Measurements from ENCODE around the gene ANO10.

Gene ANO10

GRCh38 chr3:43346978-43347749 is 274.6 kb downstream of the ANO10 start:
- Histone ChIP-seq H3K36me3 (ENCODE audit: insufficient read depth, low read length) (peaks cover 79% of the 10 kb centered on the region), H3K79me2 (ENCODE audit: insufficient read depth, low read length) (no peaks in the 10 kb centered on the region), H3K9me3 (ENCODE audit: low read length) (no peaks in the 10 kb centered on the region), H3F3A (ENCODE audit: insufficient read depth, low read length) (no peaks in the 10 kb centered on the region), H3K9ac (ENCODE audit: low read length) (no peak overlapping the region), H3K27ac (ENCODE audit: low read depth, low read length, poor library complexity, severe bottlenecking) (no peak overlapping the region), H3K4me3 (ENCODE audit: low read depth, low read length, poor library complexity, severe bottlenecking) (no peak overlapping the region), H4K20me1 (ENCODE audit: insufficient read depth, low read length) (no peaks in the 10 kb centered on the region), H3K4me1 (ENCODE audit: insufficient read depth, low read length, severe bottlenecking) (no peaks in the 10 kb centered on the region), H3K9me2 (ENCODE audit: low read depth, low read length) (no peaks in the 10 kb centered on the region), H3K27me3 (ENCODE audit: insufficient read depth, low read length) (no peaks in the 10 kb centered on the region), H2AFZ (ENCODE audit: low read length) (no peak overlapping the region), H3K4me2 (ENCODE audit: low read length) (no peak overlapping the region)
- no peak for TF ChIP-seq EZH2 (IDR thresholded peaks at IDR 0.05; ENCODE audit: borderline replicate concordance, low read length)
- TF ChIP-seq CTCF (IDR thresholded peaks at IDR 0.05; ENCODE audit: low read length) = no peak

- H3K9me2 ChIP-seq (ENCODE audit: low read depth, low read length) = no peaks in the 10 kb centered on the region
- no peaks in the 10 kb centered on the region for H3K9me3 ChIP-seq (ENCODE audit: low read length)
- TF ChIP-seq EZH2 (IDR thresholded peaks at IDR 0.05; ENCODE audit: borderline replicate concordance, low read length) (no peak), CTCF (IDR thresholded peaks at IDR 0.05; ENCODE audit: low read length) (no peak)
- no peak overlapping the region for H3K4me3 ChIP-seq (ENCODE audit: low read depth, low read length, poor library complexity, severe bottlenecking)
- no peaks in the 10 kb centered on the region for H3F3A ChIP-seq (ENCODE audit: insufficient read depth, low read length)
- peaks cover 86% of the 10 kb centered on the region for H3K36me3 ChIP-seq (ENCODE audit: insufficient read depth, low read length)
- no peaks in the 10 kb centered on the region for H3K79me2 ChIP-seq (ENCODE audit: insufficient read depth, low read length)
- H2AFZ ChIP-seq (ENCODE audit: low read length) = no peak overlapping the region
- no peak overlapping the region for H3K9ac ChIP-seq (ENCODE audit: low read length)
- no peaks in the 10 kb centered on the region for H4K20me1 ChIP-seq (ENCODE audit: insufficient read depth, low read length)
- no peaks in the 10 kb centered on the region for H3K4me1 ChIP-seq (ENCODE audit: insufficient read depth, low read length, severe bottlenecking)
- H3K27ac ChIP-seq (ENCODE audit: low read depth, low read length, poor library complexity, severe bottlenecking) = no peak overlapping the region
- no peak overlapping the region for H3K4me2 ChIP-seq (ENCODE audit: low read length)
- H3K27me3 ChIP-seq (ENCODE audit: insufficient read depth, low read length) = no peaks in the 10 kb centered on the region
These were observed 275.9 kb downstream of the ANO10 start for GRCh38 chr3:43345877-43346276.

DNA sequence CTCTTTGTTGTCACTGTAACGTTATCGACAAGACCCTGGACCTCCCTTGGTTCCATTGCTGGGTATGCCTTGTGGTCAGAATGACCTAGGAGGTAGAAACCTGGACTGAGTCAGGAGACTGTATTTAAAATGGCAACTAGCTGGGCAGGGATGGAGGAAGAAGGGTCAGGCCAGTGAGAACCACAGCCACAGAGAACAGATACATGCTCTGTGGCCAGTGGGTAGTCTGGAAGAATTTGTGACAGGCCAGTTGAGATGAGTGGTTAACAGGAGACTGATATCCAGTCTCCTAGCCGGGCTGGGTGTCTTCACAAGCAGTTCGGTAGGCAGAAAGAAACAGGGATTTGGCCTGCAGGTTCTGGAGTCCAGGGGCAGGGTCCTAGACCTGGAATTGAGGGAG is 276.6 kb downstream of the ANO10 start:
- Histone ChIP-seq H2AFZ (ENCODE audit: low read length) (no peak overlapping the region), H3F3A (ENCODE audit: insufficient read depth, low read length) (no peaks in the 10 kb centered on the region), H3K4me1 (ENCODE audit: insufficient read depth, low read length, severe bottlenecking) (no peaks in the 10 kb centered on the region), H3K79me2 (ENCODE audit: insufficient read depth, low read length) (no peaks in the 10 kb centered on the region), H3K4me2 (ENCODE audit: low read length) (no peak overlapping the region), H3K4me3 (ENCODE audit: low read depth, low read length, poor library complexity, severe bottlenecking) (no peak overlapping the region), H3K9me3 (ENCODE audit: low read length) (no peaks in the 10 kb centered on the region), H3K9me2 (ENCODE audit: low read depth, low read length) (no peaks in the 10 kb centered on the region), H3K36me3 (ENCODE audit: insufficient read depth, low read length) (peaks cover 87% of the 10 kb centered on the region), H3K27ac (ENCODE audit: low read depth, low read length, poor library complexity, severe bottlenecking) (no peak overlapping the region), H4K20me1 (ENCODE audit: insufficient read depth, low read length) (no peaks in the 10 kb centered on the region), H3K27me3 (ENCODE audit: insufficient read depth, low read length) (no peaks in the 10 kb centered on the region), H3K9ac (ENCODE audit: low read length) (no peak overlapping the region)
- TF ChIP-seq EZH2 (IDR thresholded peaks at IDR 0.05; ENCODE audit: borderline replicate concordance, low read length) = no peak

DNA sequence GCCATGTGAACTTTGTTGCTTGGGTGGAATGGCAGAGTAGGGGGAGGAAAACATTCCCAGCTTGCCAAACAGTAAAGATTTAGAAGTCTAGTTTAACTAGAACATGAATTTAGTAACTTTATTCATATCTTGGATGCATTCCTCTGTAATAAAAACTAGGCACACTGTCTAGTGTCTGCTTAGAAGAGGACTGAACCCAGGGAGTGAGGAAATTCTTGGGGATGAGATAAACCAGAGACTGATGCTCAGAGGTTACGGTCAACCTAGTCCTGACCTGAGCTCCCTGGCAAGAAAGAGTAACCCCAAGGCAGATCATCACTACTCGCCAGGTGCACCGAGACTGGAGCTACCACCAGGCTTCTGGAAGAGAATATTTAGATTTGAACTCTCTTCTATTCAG is 277.3 kb downstream of the ANO10 start:
- H4K20me1 ChIP-seq (ENCODE audit: insufficient read depth, low read length) = no peaks in the 10 kb centered on the region
- H3K9me3 ChIP-seq (ENCODE audit: low read length) = no peaks in the 10 kb centered on the region
- H3K27me3 ChIP-seq (ENCODE audit: insufficient read depth, low read length) = no peaks in the 10 kb centered on the region
- H3K27ac ChIP-seq (ENCODE audit: low read depth, low read length, poor library complexity, severe bottlenecking) = no peak overlapping the region
- H3F3A ChIP-seq (ENCODE audit: insufficient read depth, low read length) = no peaks in the 10 kb centered on the region
- H3K4me3 ChIP-seq (ENCODE audit: low read depth, low read length, poor library complexity, severe bottlenecking) = no peak overlapping the region
- H3K36me3 ChIP-seq (ENCODE audit: insufficient read depth, low read length) = peaks cover 86% of the 10 kb centered on the region
- no peak for TF ChIP-seq CTCF (IDR thresholded peaks at IDR 0.05; ENCODE audit: low read length)
- no peak for TF ChIP-seq EZH2 (IDR thresholded peaks at IDR 0.05; ENCODE audit: borderline replicate concordance, low read length)
- H3K4me2 ChIP-seq (ENCODE audit: low read length) = no peak overlapping the region
- no peak overlapping the region for H2AFZ ChIP-seq (ENCODE audit: low read length)
- no peak overlapping the region for H3K9ac ChIP-seq (ENCODE audit: low read length)
- no peaks in the 10 kb centered on the region for H3K4me1 ChIP-seq (ENCODE audit: insufficient read depth, low read length, severe bottlenecking)
- H3K79me2 ChIP-seq (ENCODE audit: insufficient read depth, low read length) = no peaks in the 10 kb centered on the region
- H3K9me2 ChIP-seq (ENCODE audit: low read depth, low read length) = no peaks in the 10 kb centered on the region

Data from OCI-LY1 (cell line).